Neutrophil (primary cell): ENCODE data around the gene CST5.

Experiments
- H3K27ac ChIP-seq: fragments of 200-600 bp; sonication (generic); 2 replicates; pipeline ENCODE4 v1.5.1; 2016; ENCODE audit warnings: mild to moderate bottlenecking, moderate library complexity
- H3K27me3 ChIP-seq: fragments of 200-600 bp; sonication (generic); 2 replicates; pipeline ENCODE4 v1.6.0; 2016; ENCODE audit warnings: mild to moderate bottlenecking
- H3K36me3 ChIP-seq: fragments of 200-600 bp; sonication (generic); 2 replicates; pipeline ENCODE4 v1.5.1; 2017
- H3K4me1 ChIP-seq, 2 experiments: fragments of 200-600 bp in 1 of 2; sonication (generic) in 1 of 2; 1 replicate in 1 of 2; 2 replicates in 1 of 2; pipeline versions ENCODE4 v1.5.1 to v1.6.1; 2013 to 2016; ENCODE audit warnings: low read depth in 1 of 2, low read length in 1 of 2, mild to moderate bottlenecking in 1 of 2, moderate library complexity in 1 of 2; ENCODE audit not compliant: control insufficient read depth in 1 of 2, insufficient read depth in 1 of 2
- H3K4me3 ChIP-seq, 2 experiments: fragments of 200-600 bp in 1 of 2; sonication (generic) in 1 of 2; 1 replicate in 1 of 2; 2 replicates in 1 of 2; pipeline ENCODE4 v1.5.1; 2013 to 2016; ENCODE audit warnings: low read depth in 1 of 2, low read length in 1 of 2, mild to moderate bottlenecking in 1 of 2, moderate library complexity in 1 of 2
- H3K9me3 ChIP-seq: fragments of 200-600 bp; sonication (generic); 2 replicates; pipeline ENCODE4 v1.5.1; 2016
- CTCF ChIP-seq: fragments of 200-600 bp; sonication (generic); IDR thresholded peaks from 2 replicates; pipeline ENCODE4 v1.5.1; 2016; ENCODE audit warnings: antibody characterized with exemption

Gene CST5

GRCh38 chr20:23826541-23827021 lies 53.0 kb downstream of the CST5 start, which contains the start of gene CST2:
TSS of gene CST2 (minus strand) at chr20:23826729. CDS start at chr20:23826660, 69 bp downstream.
- H3K36me3 ChIP-seq, result no peaks in the 10 kb centered on the region
- no peaks in the 10 kb centered on the region for H3K4me1 ChIP-seq
- H3K9me3 ChIP-seq, result no peaks in the 10 kb centered on the region
- no peaks in the 10 kb centered on the region for H3K27me3 ChIP-seq
- H3K4me3 ChIP-seq, result no peak within 1 kb of the TSS
- no peak within 1 kb of the TSS for H3K27ac ChIP-seq
- TF ChIP-seq CTCF, result no peak
